Measurements from ENCODE around the gene DTX3.
"Not testable (repeated sequence)": the region's sequence is repeated elsewhere in the genome, so short reads cannot be mapped to it uniquely, and the experiment has no call there.

The DTX3 gene

DNA sequence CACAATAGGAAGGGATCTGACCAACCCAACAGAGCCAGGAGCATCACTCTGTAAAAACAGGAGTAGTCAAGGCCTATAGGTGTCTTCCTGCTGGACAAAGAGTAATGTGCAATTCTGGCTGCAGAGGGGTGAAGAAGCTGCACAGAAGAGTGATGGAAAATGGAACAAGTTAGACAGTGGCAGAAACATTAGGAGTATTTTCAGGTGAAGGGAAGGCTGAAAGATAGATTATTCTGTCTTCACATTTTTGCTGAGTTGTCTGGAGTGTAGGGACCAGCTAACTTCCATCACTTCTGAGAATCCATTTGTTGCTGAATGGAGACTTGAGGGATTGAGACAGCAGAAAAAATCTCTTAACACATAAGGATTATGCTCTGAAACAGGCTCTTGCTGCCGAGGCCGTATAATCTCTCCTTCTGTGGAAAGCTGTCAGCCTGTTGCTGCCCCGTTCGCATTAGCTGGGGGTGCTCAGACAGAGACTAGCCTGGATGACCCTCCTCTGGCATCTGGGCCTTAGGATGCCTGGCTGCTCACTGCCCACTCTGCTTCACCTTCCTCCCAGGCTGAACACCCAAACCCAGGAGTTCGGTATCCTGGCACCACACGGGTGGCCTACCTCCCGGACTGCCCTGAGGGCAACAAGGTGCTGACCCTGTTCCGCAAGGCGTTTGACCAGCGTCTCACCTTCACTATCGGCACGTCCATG lies 3.5 kb downstream of the DTX3 start:
- no peak for DNase-seq

DNA sequence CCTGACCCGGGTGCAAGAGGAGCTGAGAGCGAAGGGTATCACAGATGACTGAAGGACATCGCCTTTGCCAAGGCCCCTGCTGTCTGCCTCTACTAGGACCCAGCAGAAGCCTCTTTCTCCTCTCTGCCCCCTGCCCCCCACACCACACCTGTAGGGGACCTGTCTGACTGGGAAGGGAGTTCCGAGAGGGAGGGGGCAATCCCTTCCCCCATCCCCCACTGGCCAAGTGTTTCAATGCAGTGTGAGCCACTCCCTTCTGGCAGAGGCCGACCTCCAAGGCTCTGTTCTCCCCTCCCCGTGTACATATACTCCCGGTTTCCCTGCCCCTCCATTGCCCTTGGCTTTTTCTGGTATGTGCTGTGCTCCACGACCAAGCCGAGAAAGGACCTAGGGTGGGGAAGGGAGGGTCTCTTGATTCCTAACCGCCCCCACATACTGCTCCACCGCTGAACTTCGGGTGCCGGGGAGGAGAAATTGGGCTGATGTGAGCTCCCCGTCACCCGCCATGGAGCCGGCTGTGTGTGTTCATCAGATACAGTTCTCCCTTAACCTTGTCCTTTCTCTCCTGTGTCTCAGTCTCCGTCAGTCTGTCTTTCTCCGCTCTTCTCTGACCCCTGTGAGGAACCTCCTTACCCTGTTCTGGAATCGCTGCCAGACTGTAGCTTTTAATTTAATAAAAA lies 4.6 kb downstream of the DTX3 start:
- DNase-seq: no peak

DNA sequence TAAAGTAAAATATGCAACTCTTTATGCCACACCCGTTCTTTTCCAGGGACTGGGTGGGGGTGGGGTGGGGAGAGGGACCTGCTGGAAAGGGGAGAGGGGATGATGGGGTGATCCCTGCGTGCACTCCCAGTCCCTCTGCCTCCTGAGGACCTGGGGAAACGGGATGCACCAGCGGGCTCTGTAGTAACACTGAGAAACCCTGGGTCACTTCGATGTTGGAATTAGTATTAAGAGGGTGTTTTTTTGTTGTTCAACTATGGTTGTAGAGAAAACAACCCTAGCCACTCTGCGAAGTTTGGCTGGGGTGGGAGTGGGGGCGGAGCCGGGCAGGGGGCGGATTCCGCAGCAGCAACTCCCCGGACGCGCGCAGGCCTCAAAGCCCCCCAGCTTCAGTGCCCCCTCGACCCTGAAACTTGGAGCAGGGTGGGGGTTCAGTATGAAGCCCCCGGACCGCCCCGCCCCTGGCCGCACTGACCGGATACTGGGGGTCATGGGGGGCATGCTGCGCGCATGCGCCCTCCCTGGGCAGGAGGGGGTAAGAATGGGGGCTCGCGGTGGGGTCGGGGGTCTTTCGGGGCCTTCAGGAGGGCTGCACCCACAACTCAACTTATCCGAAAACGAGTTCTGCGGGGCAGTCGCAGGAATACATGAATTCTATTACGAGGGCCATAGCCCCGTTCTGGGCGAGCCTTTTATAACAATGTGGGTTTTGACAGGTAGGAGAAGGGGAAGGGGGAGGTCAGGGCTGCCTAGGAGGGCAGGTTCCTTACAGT lies 5.3 kb downstream of the DTX3 start:
- peak; percentile 37 for DNase-seq

DNA sequence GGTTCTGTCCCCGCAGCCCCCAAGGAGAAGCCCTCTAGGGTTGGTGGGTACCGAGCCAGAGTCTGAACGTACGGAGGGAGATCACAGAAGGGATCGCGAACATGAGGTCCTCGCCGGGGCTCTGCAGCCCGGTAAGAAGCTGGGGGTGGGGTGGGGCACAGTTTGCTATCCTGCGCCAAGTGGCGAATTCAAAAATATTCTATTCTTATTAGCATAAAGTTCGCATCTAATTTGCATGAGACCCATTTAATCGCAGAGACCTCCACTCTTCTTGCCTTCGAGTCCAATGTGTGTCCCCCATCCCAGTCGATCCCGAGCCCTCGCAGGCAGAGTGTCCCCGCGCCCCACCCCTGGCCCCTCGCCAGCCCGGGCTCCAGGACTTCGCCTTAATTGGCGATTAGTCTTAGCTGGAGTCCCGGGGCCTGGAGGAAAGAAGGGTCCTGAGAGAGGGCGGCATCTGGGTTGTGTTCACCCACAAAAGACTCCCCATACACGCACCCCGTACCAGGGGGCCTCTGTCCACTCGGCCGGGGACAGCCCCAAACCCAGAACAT lies 6.0 kb downstream of the DTX3 start:
- DNase-seq: peak; percentile 22

DNA sequence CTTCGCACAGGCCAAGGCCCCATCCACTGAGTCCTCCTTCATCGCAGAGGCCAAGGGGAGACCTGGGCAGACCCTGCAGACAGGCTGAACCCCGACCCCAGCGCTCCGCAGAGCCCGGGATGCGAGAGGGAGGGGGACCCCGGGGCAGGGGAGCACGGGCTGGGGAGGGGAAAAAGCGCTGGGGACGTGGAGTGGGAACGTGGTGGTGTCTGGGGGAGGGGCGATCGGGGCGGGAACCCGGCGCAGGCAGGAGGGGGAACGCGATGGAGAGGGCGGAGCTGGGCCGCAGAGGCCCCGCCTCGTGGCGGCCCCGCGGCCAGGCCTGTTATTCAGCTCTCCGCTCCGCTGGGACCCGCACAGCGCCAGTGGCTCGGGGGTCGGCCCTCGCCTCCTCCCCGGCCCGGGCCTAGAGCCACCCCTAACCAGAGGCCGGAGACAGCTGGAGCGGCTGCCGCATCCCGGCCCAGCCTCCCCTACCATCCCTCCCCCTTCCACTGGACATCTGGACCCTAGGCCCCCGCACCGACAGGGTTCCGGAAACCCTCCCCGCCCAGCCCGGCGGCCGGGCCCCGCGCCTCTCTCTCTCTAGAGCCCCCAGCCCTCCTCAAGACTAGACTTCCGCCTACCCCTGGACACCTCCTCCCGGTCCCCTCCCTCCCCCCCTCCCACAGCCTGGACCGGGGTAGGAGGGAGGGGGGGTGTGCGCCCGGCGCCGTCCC lies 6.6 kb downstream of the DTX3 start, which contains the start of gene ARHGEF25:
Gene ARHGEF25 (plus strand): TSS at position 328 of the 719 bp plus-strand sequence. CDS start 460 bp downstream, outside the sequence.
- peak; percentile 87 for DNase-seq

DNA sequence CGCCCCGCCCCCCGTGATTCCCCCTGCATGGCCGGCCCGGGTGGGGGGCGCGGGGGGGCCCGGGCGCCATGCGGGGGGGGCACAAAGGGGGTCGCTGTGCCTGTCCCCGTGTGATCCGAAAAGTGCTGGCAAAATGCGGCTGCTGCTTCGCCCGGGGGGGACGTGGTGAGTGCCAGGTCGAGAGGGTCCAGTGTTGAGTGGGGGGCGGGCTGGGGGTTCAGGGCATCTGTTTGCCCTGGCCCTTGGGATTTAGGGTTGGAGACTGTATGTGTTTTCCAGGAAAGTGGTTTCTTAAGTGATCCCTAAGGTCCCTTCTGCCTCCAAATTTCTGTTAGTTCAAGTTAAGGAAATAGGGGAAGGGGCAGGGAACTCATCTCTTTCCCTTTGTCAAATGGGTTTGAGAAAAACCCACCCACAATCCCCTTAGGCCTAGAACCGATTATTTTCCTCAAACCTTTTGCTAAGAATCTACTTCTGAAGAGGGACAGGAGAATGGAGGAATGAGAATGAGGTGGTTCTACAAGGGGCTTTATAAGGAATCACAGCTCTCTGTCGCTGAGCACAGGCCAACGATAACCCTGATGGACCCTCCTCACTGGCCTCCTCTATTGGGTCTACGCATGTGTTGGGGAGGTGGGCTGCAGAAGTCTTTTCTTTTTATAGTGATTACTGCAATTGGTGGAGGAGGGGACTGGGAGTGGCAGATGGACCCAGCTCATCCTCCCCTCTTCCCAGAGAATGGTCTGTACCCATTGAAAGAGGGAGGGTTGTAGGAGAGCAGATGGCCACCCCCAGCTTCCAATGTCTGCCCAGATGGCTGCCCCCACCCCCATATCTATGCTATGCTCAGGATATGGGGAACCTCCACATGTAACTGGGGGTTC lies 7.4 kb downstream of the DTX3 start:
- peak; percentile 46 for DNase-seq

DNA sequence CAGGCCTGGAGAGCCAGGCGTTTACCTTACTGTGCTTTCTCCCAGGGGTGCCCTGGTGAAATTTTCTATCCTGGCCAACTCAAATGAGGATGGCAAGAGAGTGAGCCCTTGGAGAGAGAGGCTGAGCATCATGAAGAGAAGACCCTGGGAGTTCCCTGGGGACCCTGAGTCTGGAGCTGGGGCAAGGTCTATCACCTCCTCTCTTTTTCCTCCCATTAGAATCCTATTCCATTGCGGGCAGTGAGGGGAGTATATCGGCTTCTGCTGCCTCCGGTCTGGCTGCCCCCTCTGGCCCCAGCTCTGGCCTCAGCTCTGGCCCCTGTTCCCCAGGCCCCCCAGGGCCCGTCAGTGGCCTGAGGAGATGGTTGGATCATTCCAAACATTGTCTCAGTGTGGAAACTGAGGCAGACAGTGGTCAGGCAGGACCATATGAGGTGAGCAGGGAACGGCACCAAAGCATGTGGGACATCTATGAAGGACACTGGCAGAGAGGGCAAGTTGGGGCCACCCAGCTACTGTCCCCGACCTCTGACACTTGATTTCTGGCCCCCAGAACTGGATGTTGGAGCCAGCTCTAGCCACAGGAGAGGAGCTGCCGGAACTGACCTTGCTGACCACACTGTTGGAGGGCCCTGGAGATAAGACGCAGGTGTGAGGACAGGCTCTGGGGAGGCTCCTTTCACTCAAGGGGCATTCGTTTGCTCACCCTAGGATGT lies 8.2 kb downstream of the DTX3 start:
- peak; percentile 26 for DNase-seq

DNA sequence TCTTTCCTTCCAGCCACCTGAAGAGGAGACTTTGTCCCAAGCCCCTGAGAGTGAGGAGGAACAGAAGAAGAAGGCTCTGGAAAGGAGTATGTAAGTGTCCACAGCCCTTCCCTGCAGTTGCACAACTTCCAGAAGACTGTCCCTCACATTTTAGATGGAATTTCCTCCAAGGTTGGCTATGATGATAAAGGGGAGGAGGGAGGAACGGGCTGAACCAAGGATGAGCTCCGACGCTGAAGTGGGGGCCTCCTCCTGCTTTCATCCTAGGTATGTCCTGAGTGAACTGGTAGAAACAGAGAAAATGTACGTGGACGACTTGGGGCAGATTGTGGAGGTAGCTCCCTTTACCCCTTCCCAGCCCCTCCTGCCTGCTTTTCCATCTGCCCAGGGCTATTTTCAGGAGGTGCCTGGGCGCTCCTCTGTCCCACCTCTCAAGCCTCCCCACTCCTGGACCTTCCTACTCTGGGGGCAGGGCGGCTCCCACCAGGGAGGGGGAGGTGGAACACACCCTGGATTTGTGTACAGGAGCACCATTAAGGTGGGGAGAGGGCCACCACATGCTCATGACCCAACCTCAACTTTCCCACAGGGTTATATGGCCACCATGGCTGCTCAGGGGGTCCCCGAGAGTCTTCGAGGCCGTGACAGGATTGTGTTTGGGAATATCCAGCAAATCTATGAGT lies 8.9 kb downstream of the DTX3 start:
- DNase-seq: no peak

DNA sequence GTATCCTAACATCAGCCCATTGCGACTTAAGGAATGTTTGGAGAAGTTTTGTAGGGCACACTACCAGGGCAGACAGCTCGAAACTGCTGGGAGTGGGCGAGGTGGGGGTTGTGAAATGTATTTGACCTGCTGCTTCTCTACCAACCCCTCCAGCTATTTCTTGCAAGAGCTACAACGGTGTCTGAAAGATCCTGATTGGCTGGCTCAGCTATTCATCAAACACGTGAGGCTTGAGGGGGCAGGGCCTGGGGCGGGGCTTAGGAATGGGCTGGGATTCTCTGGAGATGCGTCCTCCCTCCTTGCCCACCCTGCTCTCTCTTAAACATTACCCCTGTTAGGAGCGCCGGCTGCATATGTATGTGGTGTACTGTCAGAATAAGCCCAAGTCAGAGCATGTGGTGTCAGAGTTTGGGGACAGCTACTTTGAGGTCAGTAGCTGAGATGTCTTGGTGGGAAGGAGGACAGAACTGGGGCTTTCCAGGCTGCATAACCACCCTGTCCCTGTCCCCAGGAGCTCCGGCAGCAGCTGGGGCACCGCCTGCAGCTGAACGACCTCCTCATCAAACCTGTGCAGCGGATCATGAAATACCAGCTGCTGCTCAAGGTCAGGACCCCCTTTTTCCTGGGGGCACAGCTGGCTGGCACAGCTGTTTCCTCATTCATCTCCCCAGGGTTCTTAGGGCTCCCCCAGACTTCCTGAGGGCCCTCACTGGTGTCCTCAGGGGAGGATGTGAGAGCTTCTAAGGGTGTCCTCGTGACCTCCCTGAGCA lies 9.7 kb downstream of the DTX3 start:
- DNase-seq: peak; percentile 60

DNA sequence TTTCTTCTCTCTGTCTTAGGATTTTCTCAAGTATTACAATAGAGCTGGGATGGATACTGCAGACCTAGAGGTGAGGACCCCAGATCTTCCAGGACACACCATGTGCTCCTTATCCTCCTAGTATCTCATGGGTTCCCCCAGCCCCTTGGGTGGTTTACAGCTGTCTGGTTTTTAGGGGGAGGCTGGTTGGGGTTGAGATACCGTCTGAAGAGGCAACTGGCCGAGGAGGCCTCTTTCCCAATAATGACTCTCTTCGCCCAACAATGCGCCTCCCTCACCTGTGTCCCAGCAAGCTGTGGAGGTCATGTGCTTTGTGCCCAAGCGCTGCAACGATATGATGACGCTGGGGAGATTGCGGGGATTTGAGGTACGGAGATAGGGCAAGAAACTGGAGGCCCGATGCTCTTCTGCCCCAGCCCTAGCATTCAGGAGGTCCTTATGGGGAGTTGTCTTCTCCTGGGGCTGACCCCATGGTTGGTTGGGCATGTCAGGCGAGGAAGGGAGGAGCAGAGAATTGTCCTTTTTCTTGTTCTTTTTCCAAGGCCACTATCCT lies 10.4 kb downstream of the DTX3 start:
- no peak for DNase-seq

DNA sequence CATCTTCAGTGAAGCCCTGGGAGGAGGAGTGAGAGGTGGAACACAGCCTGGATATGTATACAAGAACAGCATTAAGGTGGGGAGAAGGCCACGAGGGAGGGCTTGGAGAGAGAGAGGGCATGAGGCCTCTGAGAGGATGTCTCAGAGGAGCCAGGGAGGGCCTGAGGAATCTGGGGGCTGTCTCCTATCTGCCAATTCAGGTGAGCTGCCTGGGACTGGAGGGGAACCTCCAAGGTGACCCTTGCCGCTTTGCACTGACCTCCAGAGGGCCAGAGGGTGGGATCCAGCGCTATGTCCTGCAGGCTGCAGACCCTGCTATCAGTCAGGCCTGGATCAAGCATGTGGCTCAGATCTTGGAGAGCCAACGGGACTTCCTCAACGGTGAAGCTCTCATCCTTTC lies 11.0 kb downstream of the DTX3 start:
- no peak for DNase-seq

DNA sequence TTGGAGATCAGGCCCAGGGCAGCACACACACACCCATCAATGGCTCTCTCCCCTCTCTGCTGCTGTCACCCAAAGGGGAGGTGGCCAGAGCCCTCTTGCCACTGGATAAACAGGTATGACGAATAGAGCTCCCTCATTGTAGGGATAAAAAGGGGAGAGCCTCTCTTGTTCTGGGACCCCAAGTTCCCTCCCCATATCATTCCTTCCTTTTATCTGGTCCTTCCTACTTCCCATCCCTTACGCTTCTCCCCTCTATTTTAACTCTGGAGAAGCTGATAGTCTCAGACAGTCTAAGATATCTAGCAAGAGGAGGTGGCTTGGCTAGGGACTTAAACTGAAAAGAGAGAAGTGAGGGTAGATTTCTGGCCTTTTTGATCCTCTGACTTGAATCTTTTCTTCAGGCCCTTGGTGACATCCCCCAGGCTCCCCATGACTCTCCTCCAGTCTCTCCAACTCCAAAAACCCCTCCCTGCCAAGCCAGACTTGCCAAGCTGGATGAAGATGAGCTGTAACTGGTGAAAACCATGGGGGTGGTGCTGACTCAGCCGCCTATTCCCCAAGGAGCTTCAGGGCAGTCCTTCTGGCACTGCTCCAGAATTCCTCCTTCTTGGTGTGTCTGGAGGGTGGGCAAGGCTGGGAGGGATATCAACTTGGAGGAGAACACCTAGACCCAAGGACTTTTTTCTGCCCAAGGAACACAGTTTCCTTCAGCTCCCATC lies 11.9 kb downstream of the DTX3 start:
- DNase-seq: peak; percentile 28

DNA sequence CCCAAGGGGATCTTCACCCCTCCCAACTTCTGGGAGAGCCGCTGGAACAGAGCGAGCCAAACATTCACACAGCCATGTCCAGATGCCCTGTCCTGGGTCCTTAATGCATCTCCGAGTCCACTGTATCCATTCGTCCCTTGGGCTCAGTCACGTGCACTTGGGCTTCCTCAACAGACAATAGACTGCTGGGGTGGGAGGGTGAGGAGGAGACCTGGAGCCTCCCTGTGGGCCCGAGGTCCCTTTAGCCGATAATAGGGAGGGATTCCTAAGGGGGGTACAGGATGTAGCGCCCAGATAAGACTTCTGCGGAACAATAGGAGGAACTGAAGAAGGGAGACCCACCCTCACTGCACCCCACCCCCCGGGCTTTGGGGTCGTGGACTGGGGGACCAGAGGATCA lies 13.3 kb downstream of the DTX3 start:
- DNase-seq: no peak

DNA sequence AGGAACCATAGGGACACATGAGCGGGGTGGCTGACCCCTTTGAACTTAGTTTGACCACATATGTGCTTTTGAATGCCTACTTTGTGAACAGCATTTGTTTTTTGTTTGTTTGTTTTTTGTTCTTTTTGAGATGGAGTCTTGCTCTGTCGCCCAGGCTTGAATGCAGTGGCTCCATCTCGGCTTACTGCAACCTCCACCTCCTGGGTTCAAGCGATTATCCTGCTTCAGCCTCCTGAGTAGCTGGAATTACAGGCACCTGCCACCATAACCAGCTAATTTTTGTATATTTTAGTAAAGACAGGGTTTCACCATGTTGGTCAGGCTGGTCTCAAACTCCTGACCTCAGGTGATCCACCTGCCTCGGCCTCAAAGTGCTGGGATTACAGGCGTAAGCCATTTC lies 13.8 kb downstream of the DTX3 start:
- DNase-seq: not testable (repeated sequence)

DNA sequence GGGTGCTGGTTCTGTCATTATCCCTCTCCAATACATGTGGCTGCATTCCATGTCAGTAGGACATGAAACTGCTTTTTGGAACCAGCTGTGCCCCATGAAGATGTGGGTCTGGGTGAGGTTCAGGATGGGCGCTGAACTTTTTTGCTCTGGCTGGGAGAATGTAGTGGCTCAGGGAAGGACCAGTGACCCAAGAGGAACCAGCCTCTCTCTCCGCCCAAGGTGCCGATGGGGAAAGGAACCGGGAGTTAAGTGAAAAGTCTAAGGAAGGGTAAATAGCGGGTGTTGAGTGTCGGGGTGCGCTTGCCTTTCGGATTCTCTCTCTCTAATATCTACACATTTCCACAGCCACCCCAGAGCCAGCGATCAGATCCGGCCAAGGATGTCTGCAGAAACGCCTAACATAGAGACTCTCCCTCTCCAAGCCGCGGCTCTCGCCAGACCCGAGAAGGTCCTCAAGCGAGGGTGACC lies 14.4 kb downstream of the DTX3 start:
- no peak for DNase-seq

DNA sequence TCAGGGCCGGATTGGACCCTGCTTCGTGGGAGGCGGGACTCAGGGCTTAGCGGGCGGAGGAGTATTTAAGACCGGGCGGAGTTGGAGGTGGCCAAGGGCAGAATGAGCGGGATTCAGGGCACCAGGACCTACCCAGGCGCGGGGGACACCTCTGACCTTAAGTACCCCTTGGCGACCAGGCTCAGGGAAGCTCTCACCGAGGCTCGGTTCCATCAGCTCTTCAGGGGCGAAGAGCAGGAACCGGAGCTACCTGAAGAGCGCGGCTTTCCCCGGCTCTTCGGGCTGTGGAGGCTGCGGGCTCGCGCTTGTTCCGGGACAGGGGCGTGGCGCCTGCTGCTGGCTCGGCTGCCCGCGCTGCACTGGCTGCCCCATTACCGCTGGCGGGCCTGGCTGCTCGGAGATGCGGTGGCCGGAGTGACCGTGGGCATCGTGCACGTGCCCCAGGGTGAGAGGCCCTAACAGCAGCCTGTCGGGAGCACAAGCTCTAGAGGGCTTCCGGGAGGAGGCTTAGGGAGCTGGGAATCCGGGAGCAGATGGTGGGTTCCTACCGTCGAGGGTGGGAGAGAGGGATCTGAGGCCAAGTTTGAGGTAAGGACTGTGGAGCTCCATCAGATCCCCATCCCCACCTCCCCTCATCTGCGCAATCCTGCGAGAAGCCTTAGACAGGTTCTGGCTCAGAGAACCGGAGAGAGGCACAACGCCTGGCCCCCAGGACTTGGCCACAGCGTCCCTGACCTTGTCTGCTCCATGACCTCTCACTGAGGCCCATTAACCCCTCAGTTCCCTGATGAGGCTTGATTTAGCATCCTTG lies 15.0 kb downstream of the DTX3 start:
- no peak for DNase-seq

DNA sequence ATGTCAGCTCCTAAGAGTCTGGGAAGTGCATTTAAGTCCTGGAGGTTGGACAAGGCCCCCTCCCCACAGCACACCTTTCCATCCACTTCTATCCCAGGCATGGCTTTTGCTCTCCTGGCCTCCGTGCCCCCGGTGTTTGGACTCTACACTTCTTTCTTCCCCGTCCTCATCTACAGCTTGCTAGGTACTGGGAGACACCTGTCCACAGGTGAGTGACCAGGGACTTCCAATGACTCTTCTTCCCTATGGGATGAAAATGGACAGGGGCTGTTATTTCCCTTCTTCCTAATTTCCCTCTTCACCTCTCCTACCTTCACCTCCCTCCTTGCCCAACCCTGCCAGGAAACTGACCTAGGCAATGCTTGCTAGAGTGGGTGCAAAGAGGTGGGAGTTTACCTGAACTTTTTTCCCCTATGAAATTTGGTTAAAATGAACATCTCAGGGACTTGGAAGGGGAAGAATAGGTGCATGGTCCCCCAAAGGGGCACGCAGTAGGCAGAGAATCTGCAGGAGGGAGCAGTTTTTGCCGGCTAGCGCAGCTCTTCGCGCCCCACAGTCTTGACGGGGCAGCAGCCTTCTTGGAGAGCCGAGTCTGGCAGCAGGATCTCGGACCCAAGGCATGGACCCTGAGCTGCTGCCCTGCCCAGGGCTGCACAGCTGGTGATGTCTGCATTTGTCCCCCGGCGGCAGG lies 15.8 kb downstream of the DTX3 start:
- DNase-seq: no peak
